Left ventricle myocardium inferior (tissue), 1 donor: Measurements from ENCODE around the gene CBLC. TPM values are rescaled to one million over a fixed set of nuclear protein-coding genes. Genes with fewer than 3 reads are reported as not detected.

Experiments used
- DNase-seq: peaks from one replicate; pipeline ENCODE4 v3.0.0-alpha.2; 2020
- H3K27ac ChIP-seq: fragments of 200-600 bp; replicated peaks from 2 replicates; pipeline ENCODE4 v1.8.0; 2021
- H3K27me3 ChIP-seq: fragments of 200-600 bp; 2 replicates; pipeline ENCODE4 v1.8.0; 2021; ENCODE audit warnings: low read depth
- H3K36me3 ChIP-seq: fragments of 200-600 bp; 2 replicates; pipeline ENCODE4 v1.8.0; 2021
- H3K4me1 ChIP-seq: fragments of 200-600 bp; 2 replicates; pipeline ENCODE4 v1.8.0; 2021
- H3K4me3 ChIP-seq: fragments of 200-600 bp; 2 replicates; pipeline ENCODE4 v1.8.0; 2021; ENCODE audit warnings: mild to moderate bottlenecking, moderate library complexity
- H3K9me3 ChIP-seq: fragments of 200-600 bp; replicated peaks from 2 replicates; pipeline ENCODE4 v1.8.0; 2021
- CTCF ChIP-seq: fragments of 200-600 bp; IDR thresholded peaks from 2 replicates; pipeline ENCODE4 v1.8.0; 2021; ENCODE audit warnings: antibody characterized with exemption, mild to moderate bottlenecking, borderline replicate concordance
- intact Hi-C: fragments of 100-400 bp; cut with micrococcal nuclease; formaldehyde crosslinking; loops from one replicate; pipeline ENCODE4 v1.11.0; 2022
- total RNA-seq: library from RNA; stranded (reverse); fragmentation: NEBNext Ultra II Directional; extraction: Animal tissue kit (Norgen Biotek cat#: 25700); gene quantifications from one replicate; pipeline ENCODE4 v1.2.1, GENCODE V29; 2021
- donor health status: DM: no; HTN: yes; CAD: no; lungs with severe emphysema.

Gene CBLC
- total RNA-seq, 1 donor from 2014 or later: not detected

GRCh38 chr19:44756089-44756562, 21.6 kb upstream of the CBLC start:
- intact Hi-C loops: no loop called here
- H3K27me3 ChIP-seq: no peaks in the 10 kb centered on the region
- TF ChIP-seq CTCF: no peak
- H3K36me3 ChIP-seq: peaks cover 59% of the 10 kb centered on the region
- H3K4me3 ChIP-seq: peak overlapping the region; percentile 73
- no peaks in the 10 kb centered on the region for H3K9me3 ChIP-seq
- H3K27ac ChIP-seq: peak overlapping the region; percentile 98
- peaks cover 81% of the 10 kb centered on the region for H3K4me1 ChIP-seq
- no peak for DNase-seq

- intact Hi-C loops: no loop called here
- no peak for TF ChIP-seq CTCF
- Histone ChIP-seq H3K36me3 (peaks cover 49% of the 10 kb centered on the region), H3K4me3 (peak overlapping the region; percentile 70), H3K4me1 (peaks cover 71% of the 10 kb centered on the region), H3K27me3 (no peaks in the 10 kb centered on the region), H3K9me3 (no peaks in the 10 kb centered on the region), H3K27ac (peak overlapping the region; percentile 98)
- DNase-seq: peak; percentile 81
These were observed 20.5 kb upstream of the CBLC start for GRCh38 chr19:44757057-44757734.

- no peaks in the 10 kb centered on the region for H3K27me3 ChIP-seq
- H3K27ac ChIP-seq: peak overlapping the region; percentile 98
- DNase-seq: peak; percentile 88
- H3K4me1 ChIP-seq: peaks cover 63% of the 10 kb centered on the region
- intact Hi-C loops: no loop called here
- peaks cover 41% of the 10 kb centered on the region for H3K36me3 ChIP-seq
- peak; percentile 30 for TF ChIP-seq CTCF
- peak overlapping the region; percentile 70 for H3K4me3 ChIP-seq
- no peaks in the 10 kb centered on the region for H3K9me3 ChIP-seq
These were observed 19.8 kb upstream of the CBLC start for GRCh38 chr19:44757735-44758505.

- H3K9me3 ChIP-seq: no peaks in the 10 kb centered on the region
- H3K36me3 ChIP-seq: peaks cover 40% of the 10 kb centered on the region
- peak overlapping the region; percentile 70 for H3K4me3 ChIP-seq
- intact Hi-C loops: no loop called here
- TF ChIP-seq CTCF: no peak
- DNase-seq: peak; percentile 40
- no peaks in the 10 kb centered on the region for H3K27me3 ChIP-seq
- peak overlapping the region; percentile 98 for H3K27ac ChIP-seq
- peaks cover 57% of the 10 kb centered on the region for H3K4me1 ChIP-seq
These were observed 19.1 kb upstream of the CBLC start for GRCh38 chr19:44758596-44758995.

GRCh38 chr19:44759083-44759804, 18.4 kb upstream of the CBLC start:
- H3K4me3 ChIP-seq: no peak overlapping the region
- peaks cover 40% of the 10 kb centered on the region for H3K36me3 ChIP-seq
- DNase-seq: no peak
- H3K9me3 ChIP-seq: no peaks in the 10 kb centered on the region
- H3K27me3 ChIP-seq: no peaks in the 10 kb centered on the region
- peak overlapping the region; percentile 98 for H3K27ac ChIP-seq
- TF ChIP-seq CTCF: no peak
- H3K4me1 ChIP-seq: peaks cover 50% of the 10 kb centered on the region
- intact Hi-C loops: no loop called here
